ENCODE data around the gene CSPG4.
A peak's percentile ranks its signal among the peaks of the same experiment; 100 is the strongest.
"Not testable (repeated sequence)": the region's sequence is repeated elsewhere in the genome, so short reads cannot be mapped to it uniquely, and the experiment has no call there.

CSPG4 gene

DNA sequence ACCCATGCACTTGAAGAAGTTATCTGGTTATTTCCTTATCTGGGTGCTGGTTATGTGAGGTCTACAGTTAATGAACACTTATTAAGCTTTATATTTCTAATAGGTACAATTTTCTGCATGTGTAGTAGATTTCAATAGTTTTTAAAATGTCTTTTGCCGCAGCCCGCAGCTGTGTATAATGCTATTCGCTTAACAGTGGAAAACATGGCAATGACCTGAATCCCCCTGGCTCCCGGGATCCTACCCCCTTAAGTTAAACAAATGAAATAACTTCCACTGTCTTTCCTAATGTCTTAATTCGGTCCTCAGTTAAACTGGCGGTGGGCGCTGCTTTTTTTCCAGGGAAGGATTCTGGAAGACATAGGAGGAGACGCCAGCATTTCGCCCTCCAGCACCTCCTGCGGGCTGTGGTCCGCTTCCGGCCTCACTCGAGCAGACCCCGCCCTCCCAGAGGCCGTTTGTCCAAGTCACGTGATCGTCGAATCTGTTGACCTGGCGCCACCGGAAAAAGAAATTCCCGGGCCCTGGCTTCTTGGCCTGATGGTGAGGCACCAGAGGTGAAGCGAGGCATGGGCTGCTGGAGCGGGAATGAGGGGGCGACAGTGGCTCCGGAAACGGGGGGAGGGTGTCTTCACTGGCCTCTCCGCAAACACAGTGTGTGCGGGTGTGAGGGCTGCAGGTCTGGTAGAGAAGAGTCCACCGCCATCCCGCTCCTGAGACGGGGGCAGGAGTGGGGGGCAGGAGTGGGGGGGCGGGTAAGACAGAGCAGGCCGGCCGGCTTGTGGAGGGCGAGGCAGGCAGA is 45.6 kb upstream of the CSPG4 start:
- Histone ChIP-seq H3K4me2 (ENCODE audit: insufficient read depth, low read length, poor library complexity, severe bottlenecking) (peak overlapping the region; percentile 83), H2AK5ac (ENCODE audit: low read depth, low read length) (no peak overlapping the region), H3K79me1 (ENCODE audit: low read depth, low read length) (no peaks in the 10 kb centered on the region), H2BK15ac (ENCODE audit: low read length) (no peak overlapping the region), H3K27me3 (ENCODE audit: control insufficient read depth in 3 of 3, insufficient read depth in 3 of 3, low read depth in 1 of 3, low read length in 3 of 3) (peaks cover 0 to 9% (median 0%) of the 10 kb centered on the region in 3 experiments), H3K4me3 (ENCODE audit: low read length in 2 of 2) (peak overlapping the region; percentile 61 to 83), H3K23ac (ENCODE audit: low read depth, low read length, poor library complexity) (peak overlapping the region; percentile 43), H3K14ac (ENCODE audit: low read length) (no peak overlapping the region), H4K8ac (ENCODE audit: low read depth, low read length) (peak overlapping the region; percentile 82), H2BK12ac (ENCODE audit: low read length) (no peak overlapping the region), H2AFZ (ENCODE audit: low read length) (peak overlapping the region; percentile 91), H3K9me3 (replicated peaks in 1 of 2; ENCODE audit: control insufficient read depth in 2 of 2, insufficient read depth in 1 of 2, low read depth in 1 of 2, low read length in 2 of 2) (no peaks in the 10 kb centered on the region), H3K9ac (ENCODE audit: low read depth, low read length, poor library complexity) (peak overlapping the region; percentile 90), H3K4me1 (ENCODE audit: control insufficient read depth in 2 of 2, insufficient read depth in 1 of 2, low read depth in 1 of 2, low read length in 2 of 2) (peaks cover 0 to 3% of the 10 kb centered on the region in 2 donors), H3K18ac (ENCODE audit: low read length) (peak overlapping the region; percentile 93), H4K91ac (ENCODE audit: low read depth, low read length, poor library complexity) (no peak overlapping the region), H3K27ac (replicated peaks; ENCODE audit: low read length) (peak overlapping the region; percentile 66), H3K4ac (ENCODE audit: low read length) (no peak overlapping the region), H2BK5ac (ENCODE audit: low read length) (no peak overlapping the region), H3K36me3 (replicated peaks in 1 of 2; ENCODE audit: control insufficient read depth in 2 of 2, insufficient read depth in 2 of 2, low read length in 2 of 2) (no peaks in the 10 kb centered on the region), H2BK120ac (ENCODE audit: low read depth, low read length) (no peak overlapping the region)
- peak; percentile 83 for DNase-seq (ENCODE audit: low spot score)
- no CpG with 5 or more reads among the region's 35 CpGs for WGBS, 2 donors (ENCODE audit: extremely low coverage in 2 of 2, insufficient read length in 2 of 2, insufficient replicate concordance in 1 of 2)

DNA sequence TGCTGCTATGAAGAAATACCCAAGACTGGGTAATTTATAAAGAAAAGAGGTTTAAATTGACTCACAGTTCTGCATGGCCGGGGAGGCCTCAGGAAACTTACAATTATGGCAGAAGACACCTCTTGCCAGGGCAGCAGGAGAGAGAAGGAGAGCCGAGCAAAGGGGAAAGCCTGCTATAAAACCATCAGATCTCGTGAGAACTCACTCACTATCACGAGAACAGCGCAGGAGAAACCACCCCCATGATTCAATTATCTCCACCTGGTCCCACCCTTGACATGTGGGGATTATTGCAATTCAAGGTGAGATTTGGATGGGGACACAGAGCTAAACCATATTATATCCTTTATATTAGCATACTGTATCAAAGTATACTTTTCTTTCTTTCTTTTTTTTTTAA is 42.2 kb upstream of the CSPG4 start:
- not testable (repeated sequence) for H3K23ac ChIP-seq (ENCODE audit: low read depth, low read length, poor library complexity); H2BK15ac ChIP-seq (ENCODE audit: low read length); H4K8ac ChIP-seq (ENCODE audit: low read depth, low read length); DNase-seq (ENCODE audit: low spot score); H3K4me1 ChIP-seq (ENCODE audit: control insufficient read depth in 2 of 2, insufficient read depth in 1 of 2, low read depth in 1 of 2, low read length in 2 of 2); H3K14ac ChIP-seq (ENCODE audit: low read length); H3K27ac ChIP-seq (replicated peaks; ENCODE audit: low read length); H4K91ac ChIP-seq (ENCODE audit: low read depth, low read length, poor library complexity); H3K9me3 ChIP-seq (replicated peaks in 1 of 2; ENCODE audit: control insufficient read depth in 2 of 2, insufficient read depth in 1 of 2, low read depth in 1 of 2, low read length in 2 of 2); H2BK5ac ChIP-seq (ENCODE audit: low read length); H3K36me3 ChIP-seq (replicated peaks in 1 of 2; ENCODE audit: control insufficient read depth in 2 of 2, insufficient read depth in 2 of 2, low read length in 2 of 2); H2BK12ac ChIP-seq (ENCODE audit: low read length); H2AK5ac ChIP-seq (ENCODE audit: low read depth, low read length); H3K18ac ChIP-seq (ENCODE audit: low read length); H3K4me2 ChIP-seq (ENCODE audit: insufficient read depth, low read length, poor library complexity, severe bottlenecking); H3K79me1 ChIP-seq (ENCODE audit: low read depth, low read length); H2BK120ac ChIP-seq (ENCODE audit: low read depth, low read length); H3K4me3 ChIP-seq (ENCODE audit: low read length in 2 of 2); H2AFZ ChIP-seq (ENCODE audit: low read length); H3K9ac ChIP-seq (ENCODE audit: low read depth, low read length, poor library complexity); H3K4ac ChIP-seq (ENCODE audit: low read length)
- H3K27me3 ChIP-seq (ENCODE audit: control insufficient read depth in 3 of 3, insufficient read depth in 3 of 3, low read depth in 1 of 3, low read length in 3 of 3) = peaks cover 0 to 20% (median 0%) of the 10 kb centered on the region in 3 experiments
- no CpG with 5 or more reads among the region's 5 CpGs for WGBS, 2 donors (ENCODE audit: extremely low coverage in 2 of 2, insufficient read length in 2 of 2, insufficient replicate concordance in 1 of 2)

DNA sequence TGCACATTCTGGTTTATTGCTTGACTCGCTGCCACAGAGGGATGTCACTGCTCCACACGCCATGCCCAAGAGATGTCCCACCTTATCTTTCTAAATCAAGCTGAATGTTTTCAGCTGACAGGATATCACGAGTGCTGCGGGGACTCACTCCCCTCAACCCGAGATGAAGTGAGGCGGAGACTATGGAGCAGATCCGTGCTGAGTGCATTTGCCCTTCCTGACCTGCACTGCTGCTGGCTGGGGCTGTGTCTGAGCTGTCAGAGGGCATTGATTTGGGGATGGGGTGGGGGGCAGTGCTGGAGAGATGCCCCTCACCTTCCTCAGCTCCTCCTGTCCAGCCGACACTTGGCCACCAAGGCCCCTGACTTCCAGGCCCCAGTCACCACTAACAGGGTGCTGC is 40.5 kb upstream of the CSPG4 start:
- Histone ChIP-seq H3K9me3 (replicated peaks in 1 of 2; ENCODE audit: control insufficient read depth in 2 of 2, insufficient read depth in 1 of 2, low read depth in 1 of 2, low read length in 2 of 2) (no peaks in the 10 kb centered on the region), H3K27ac (replicated peaks; ENCODE audit: low read length) (no peak overlapping the region), H3K36me3 (replicated peaks in 1 of 2; ENCODE audit: control insufficient read depth in 2 of 2, insufficient read depth in 2 of 2, low read length in 2 of 2) (no peaks in the 10 kb centered on the region), H2BK120ac (ENCODE audit: low read depth, low read length) (no peak overlapping the region), H2AFZ (ENCODE audit: low read length) (peak overlapping the region; percentile 67), H3K14ac (ENCODE audit: low read length) (no peak overlapping the region), H3K27me3 (ENCODE audit: control insufficient read depth in 3 of 3, insufficient read depth in 3 of 3, low read depth in 1 of 3, low read length in 3 of 3) (peaks cover 0 to 21% (median 0%) of the 10 kb centered on the region in 3 experiments), H2AK5ac (ENCODE audit: low read depth, low read length) (no peak overlapping the region), H3K4me1 (ENCODE audit: control insufficient read depth in 2 of 2, insufficient read depth in 1 of 2, low read depth in 1 of 2, low read length in 2 of 2) (peaks cover 0 to 3% of the 10 kb centered on the region in 2 donors), H2BK5ac (ENCODE audit: low read length) (no peak overlapping the region), H3K9ac (ENCODE audit: low read depth, low read length, poor library complexity) (no peak overlapping the region), H3K4ac (ENCODE audit: low read length) (no peak overlapping the region), H3K4me2 (ENCODE audit: insufficient read depth, low read length, poor library complexity, severe bottlenecking) (no peak overlapping the region), H2BK15ac (ENCODE audit: low read length) (no peak overlapping the region), H2BK12ac (ENCODE audit: low read length) (no peak overlapping the region), H3K23ac (ENCODE audit: low read depth, low read length, poor library complexity) (no peak overlapping the region), H3K79me1 (ENCODE audit: low read depth, low read length) (peaks cover 2% of the 10 kb centered on the region), H4K91ac (ENCODE audit: low read depth, low read length, poor library complexity) (no peak overlapping the region), H3K4me3 (ENCODE audit: low read length in 2 of 2) (no peak overlapping the region), H4K8ac (ENCODE audit: low read depth, low read length) (no peak overlapping the region), H3K18ac (ENCODE audit: low read length) (peak overlapping the region; percentile 72)
- DNase-seq (ENCODE audit: low spot score) = no peak
- no CpG with 5 or more reads among the region's 8 CpGs for WGBS, 2 donors (ENCODE audit: extremely low coverage in 2 of 2, insufficient read length in 2 of 2, insufficient replicate concordance in 1 of 2)

DNA sequence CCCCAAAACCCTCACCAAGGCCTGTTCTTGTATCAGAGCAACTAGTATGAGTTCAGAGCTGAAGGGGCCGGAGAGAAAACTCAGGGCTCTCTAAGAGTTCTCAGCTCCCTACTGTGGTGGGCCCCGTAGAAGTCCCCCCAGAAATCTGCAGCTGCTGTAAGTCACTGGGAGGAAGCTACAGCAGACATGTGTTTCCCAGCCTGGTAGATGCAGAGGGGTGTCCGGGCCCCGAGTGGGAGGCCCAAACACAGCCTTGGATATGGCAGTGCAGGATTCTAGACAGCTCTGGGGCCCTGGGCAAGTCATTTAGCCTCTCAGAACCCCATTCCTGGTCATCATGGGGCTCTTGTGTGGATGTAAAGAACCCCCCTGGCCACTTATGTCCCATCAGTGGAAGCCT is 39.2 kb upstream of the CSPG4 start:
- no peaks in the 10 kb centered on the region for H3K36me3 ChIP-seq (replicated peaks in 1 of 2; ENCODE audit: control insufficient read depth in 2 of 2, insufficient read depth in 2 of 2, low read length in 2 of 2)
- no CpG with 5 or more reads among the region's 4 CpGs for WGBS, 2 donors (ENCODE audit: extremely low coverage in 2 of 2, insufficient read length in 2 of 2, insufficient replicate concordance in 1 of 2)
- DNase-seq (ENCODE audit: low spot score) = no peak

More for the DNA sequence above, 39.2 kb upstream of the CSPG4 start:
- Histone ChIP-seq H3K14ac (ENCODE audit: low read length) (no peak overlapping the region), H3K18ac (ENCODE audit: low read length) (no peak overlapping the region), H3K27ac (replicated peaks; ENCODE audit: low read length) (no peak overlapping the region), H4K91ac (ENCODE audit: low read depth, low read length, poor library complexity) (no peak overlapping the region), H3K79me1 (ENCODE audit: low read depth, low read length) (peaks cover 2% of the 10 kb centered on the region), H2BK5ac (ENCODE audit: low read length) (no peak overlapping the region), H3K27me3 (ENCODE audit: control insufficient read depth in 3 of 3, insufficient read depth in 3 of 3, low read depth in 1 of 3, low read length in 3 of 3) (peaks cover 0 to 20% (median 0%) of the 10 kb centered on the region in 3 experiments), H3K9ac (ENCODE audit: low read depth, low read length, poor library complexity) (no peak overlapping the region), H2BK120ac (ENCODE audit: low read depth, low read length) (no peak overlapping the region), H4K8ac (ENCODE audit: low read depth, low read length) (no peak overlapping the region), H2BK15ac (ENCODE audit: low read length) (no peak overlapping the region), H3K4ac (ENCODE audit: low read length) (no peak overlapping the region), H3K9me3 (replicated peaks in 1 of 2; ENCODE audit: control insufficient read depth in 2 of 2, insufficient read depth in 1 of 2, low read depth in 1 of 2, low read length in 2 of 2) (no peaks in the 10 kb centered on the region), H3K4me2 (ENCODE audit: insufficient read depth, low read length, poor library complexity, severe bottlenecking) (no peak overlapping the region), H2BK12ac (ENCODE audit: low read length) (no peak overlapping the region), H2AK5ac (ENCODE audit: low read depth, low read length) (no peak overlapping the region), H2AFZ (ENCODE audit: low read length) (no peak overlapping the region), H3K4me1 (ENCODE audit: control insufficient read depth in 2 of 2, insufficient read depth in 1 of 2, low read depth in 1 of 2, low read length in 2 of 2) (no peaks in the 10 kb centered on the region), H3K23ac (ENCODE audit: low read depth, low read length, poor library complexity) (no peak overlapping the region), H3K4me3 (ENCODE audit: low read length in 2 of 2) (no peak overlapping the region)

Data from neuronal stem cell (in vitro differentiated cells).